Right lobe of liver (tissue), 6 donors: ENCODE results near the gene ZBTB3. TPM values are rescaled to one million over a fixed set of nuclear protein-coding genes. Genes with fewer than 3 reads are reported as not detected.
"Not testable (repeated sequence)": the region's sequence is repeated elsewhere in the genome, so short reads cannot be mapped to it uniquely, and the experiment has no call there.

ENCODE experiments used
- ATAC-seq, 4 donors: fragments of 200-7000 bp; cut with Tn5 transposase; one replicate each; pipeline ENCODE4 v1.9.1; 2020; ENCODE audit warnings: mild to moderate bottlenecking in 4 of 4, moderate library complexity in 4 of 4
- DNase-seq, 3 donors: peaks; one replicate each; pipeline ENCODE4 v3.0.0-alpha.2; 2020
- H3K27ac ChIP-seq, 3 donors: fragments of 200-600 bp; one replicate each; pipeline ENCODE4 v1.8.0; 2022
- H3K27me3 ChIP-seq, 2 donors: fragments of 200-600 bp; one replicate each; pipeline ENCODE4 v1.8.0; 2022
- H3K36me3 ChIP-seq, 4 donors: fragments of 200-600 bp; sonication (generic) in 1 of 4; one replicate each; pipeline versions ENCODE4 v1.5.1 to v1.8.0; 2017 to 2022; ENCODE audit warnings: control low read depth in 1 of 4
- H3K4me1 ChIP-seq, 4 donors: fragments of 200-600 bp; sonication (generic) in 1 of 4; one replicate each; pipeline versions ENCODE4 v1.5.1 to v1.8.0; 2017 to 2022; ENCODE audit warnings: control low read depth in 1 of 4
- H3K4me3 ChIP-seq, 3 donors: fragments of 200-600 bp; one replicate each; pipeline ENCODE4 v1.8.0; 2022
- H3K9me3 ChIP-seq, 4 donors: fragments of 200-600 bp; sonication (generic) in 1 of 4; one replicate each; pipeline versions ENCODE4 v1.5.1 to v1.8.0; 2017 to 2022; ENCODE audit warnings: control low read depth in 1 of 4
- CTCF ChIP-seq, 4 donors: fragments of 200-600 bp in 3 of 4; fragments of 450-650 bp in 1 of 4; IDR thresholded peaks; one replicate each; pipeline versions ENCODE4 v1.5.1 to v1.8.0; 2016 to 2022; ENCODE audit warnings: antibody characterized with exemption in 4 of 4, mild to moderate bottlenecking in 2 of 4
- POLR2A ChIP-seq: fragments of 450-650 bp; IDR thresholded peaks from one replicate; pipeline ENCODE4 v1.6.1; 2017; ENCODE audit warnings: antibody characterized with exemption, mild to moderate bottlenecking
- WGBS: methylation state at CpG from one replicate; pipeline ENCODE4 v1.1.6; 2018; ENCODE audit warnings: low coverage, low lambda C conversion rate; ENCODE audit not compliant: insufficient coverage; ENCODE audit errors: missing lambda C conversion rate; 5-methylcytosine and 5-hydroxymethylcytosine counted together
- intact Hi-C, 2 donors: fragments of 100-400 bp; cut with DNase I; formaldehyde crosslinking; loops; one replicate each; pipeline versions ENCODE4 v1.11.2 to v1.14.1; 2022
- total RNA-seq, 6 experiments: library from RNA; depleted of rRNA in 2 of 6; stranded (reverse); fragments of >200 nt in 2 of 6; fragmentation: NEBNext Ultra II Directional in 3 of 6; extraction: Animal tissue kit (Norgen Biotek cat#: 25700) in 3 of 6; gene quantifications; one replicate each; pipeline versions ENCODE4 v1.1.0 to v1.2.4, GENCODE V29; 2016 to 2023
- donor health status: DM: no; HTN: yes; CAD: no.
- donor health status: DM: no; HTN: no; CAD: no.
- donor health status: DM: no; HTN: no; CAD: no.
- donor health status: DM: no; HTN: yes; CAD: no.
- donor health status: DM: no; HTN: yes; CAD: no.

The ZBTB3 gene
- total RNA-seq, 6 experiments from 2014 or later, result 3.4 to 7.1 (median 4.7) TPM

- no peak for TF ChIP-seq POLR2A
- TF ChIP-seq CTCF (IDR thresholded peaks at IDR 0.05), result no peak
- H3K4me1 ChIP-seq, result peaks cover 0 to 11% (median 0%) of the 10 kb centered on the region in 4 donors
- WGBS, result 66% methylated on average over 8 of the region's 10 CpGs
- intact Hi-C loops, result no loop called here
- H3K9me3 ChIP-seq, result no peaks in the 10 kb centered on the region
- ATAC-seq, result no peak
- H3K36me3 ChIP-seq, result peaks cover 0 to 6% (median 0%) of the 10 kb centered on the region in 4 donors
- no peak overlapping the region for H3K27ac ChIP-seq
- no peak for DNase-seq
- H3K27me3 ChIP-seq, result no peaks in the 10 kb centered on the region
- H3K4me3 ChIP-seq, result no peak overlapping the region
Observed at GRCh38 chr11:62755086-62755615, 1.2 kb upstream of the ZBTB3 start.

- peak overlapping the region; percentile 54 to 67 (median 57) for H3K4me3 ChIP-seq
- DNase-seq (no peak), ATAC-seq (no peak)
- peaks cover 0 to 11% (median 0%) of the 10 kb centered on the region in 4 donors for H3K4me1 ChIP-seq
- no peaks in the 10 kb centered on the region for H3K9me3 ChIP-seq
- H3K27me3 ChIP-seq, result no peaks in the 10 kb centered on the region
- intact Hi-C loops, result no loop called here
- WGBS, result 16% methylated on average over 5 of the region's 15 CpGs
- TF ChIP-seq CTCF (IDR thresholded peaks at IDR 0.05) (no peak), POLR2A (no peak)
- peaks cover 0 to 6% (median 0%) of the 10 kb centered on the region in 4 donors for H3K36me3 ChIP-seq
- H3K27ac ChIP-seq, result peak overlapping the region in 1 of 3 donors; percentile 58
Observed at GRCh38 chr11:62752994-62753735, 795 bp downstream of the ZBTB3 start.

- intact Hi-C loops, result no loop called here
- no peak overlapping the region for H3K27ac ChIP-seq
- no peak overlapping the region for H3K4me3 ChIP-seq
- no peak for DNase-seq
- peaks cover 0 to 6% (median 0%) of the 10 kb centered on the region in 4 donors for H3K36me3 ChIP-seq
- H3K9me3 ChIP-seq, result no peaks in the 10 kb centered on the region
- H3K27me3 ChIP-seq, result no peaks in the 10 kb centered on the region
- ATAC-seq, result no peak
- peaks cover 0 to 11% (median 0%) of the 10 kb centered on the region in 4 donors for H3K4me1 ChIP-seq
- TF ChIP-seq POLR2A, result no peak
- no peak for TF ChIP-seq CTCF (IDR thresholded peaks at IDR 0.05)
- WGBS, result 100% methylated on average over 2 of the region's 14 CpGs
Observed at GRCh38 chr11:62752177-62752785, 1.7 kb downstream of the ZBTB3 start.

GRCh38 chr11:62749931-62750330 lies 4.0 kb downstream of the ZBTB3 start:
- H3K36me3 ChIP-seq, intact Hi-C loops, DNase-seq, H3K4me3 ChIP-seq, H3K27me3 ChIP-seq, H3K9me3 ChIP-seq, ATAC-seq, H3K27ac ChIP-seq: not testable (repeated sequence)
- peaks cover 0 to 11% (median 0%) of the 10 kb centered on the region in 4 donors for H3K4me1 ChIP-seq
- 97% methylated on average over 4 of the region's 5 CpGs for WGBS
